ENCODE data around the gene USP53. TPM values are rescaled to one million over a fixed set of nuclear protein-coding genes. Genes with fewer than 3 reads are reported as not detected.
A peak's percentile ranks its signal among the peaks of the same experiment; 100 is the strongest.

The USP53 gene
- total and polyA plus RNA-seq, 3 donors from 2014 or later = 13.1 to 48.1 (median 46.9) TPM

DNA sequence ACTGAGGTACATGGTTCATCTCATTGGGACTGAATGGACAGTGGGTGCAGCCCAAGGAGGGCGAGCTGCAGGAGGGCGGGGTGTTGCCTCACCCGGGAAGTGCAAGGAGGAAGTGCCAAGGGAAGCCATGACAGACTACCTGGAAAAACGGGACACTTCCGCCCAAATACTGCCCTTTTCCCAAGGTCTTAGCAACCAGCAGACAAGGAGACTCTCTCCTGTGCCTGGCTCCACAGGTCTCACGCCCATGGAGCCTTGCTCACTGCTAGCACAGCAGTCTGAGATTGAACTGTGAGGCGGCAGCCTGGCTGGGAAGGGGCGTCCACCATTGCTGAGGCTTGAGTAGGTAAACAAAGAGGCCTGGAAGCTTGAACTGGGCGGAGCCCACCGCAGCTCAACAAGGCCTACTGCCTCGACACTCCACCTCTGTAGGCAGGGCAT is 14.7 kb upstream of the USP53 start:
- DNase-seq = no peak
- no peaks in the 10 kb centered on the region for H3K4me1 ChIP-seq
- TF ChIP-seq, protein P1, sequence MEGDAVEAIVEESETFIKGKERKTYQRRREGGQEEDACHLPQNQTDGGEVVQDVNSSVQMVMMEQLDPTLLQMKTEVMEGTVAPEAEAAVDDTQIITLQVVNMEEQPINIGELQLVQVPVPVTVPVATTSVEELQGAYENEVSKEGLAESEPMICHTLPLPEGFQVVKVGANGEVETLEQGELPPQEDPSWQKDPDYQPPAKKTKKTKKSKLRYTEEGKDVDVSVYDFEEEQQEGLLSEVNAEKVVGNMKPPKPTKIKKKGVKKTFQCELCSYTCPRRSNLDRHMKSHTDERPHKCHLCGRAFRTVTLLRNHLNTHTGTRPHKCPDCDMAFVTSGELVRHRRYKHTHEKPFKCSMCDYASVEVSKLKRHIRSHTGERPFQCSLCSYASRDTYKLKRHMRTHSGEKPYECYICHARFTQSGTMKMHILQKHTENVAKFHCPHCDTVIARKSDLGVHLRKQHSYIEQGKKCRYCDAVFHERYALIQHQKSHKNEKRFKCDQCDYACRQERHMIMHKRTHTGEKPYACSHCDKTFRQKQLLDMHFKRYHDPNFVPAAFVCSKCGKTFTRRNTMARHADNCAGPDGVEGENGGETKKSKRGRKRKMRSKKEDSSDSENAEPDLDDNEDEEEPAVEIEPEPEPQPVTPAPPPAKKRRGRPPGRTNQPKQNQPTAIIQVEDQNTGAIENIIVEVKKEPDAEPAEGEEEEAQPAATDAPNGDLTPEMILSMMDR (IDR thresholded peaks at IDR 0.05) = no peak
- no peak for TF ChIP-seq POLR2A (IDR thresholded peaks at IDR 0.05)
- intact Hi-C loops (cut with DNase I; ENCODE audit: low total_unique reads) = no loop called here
- H3K9me3 ChIP-seq = no peaks in the 10 kb centered on the region
- WGBS, 2 donors = 92 to 94% methylated on average over 8 to 11 of the region's 11 CpGs
- H3K27ac ChIP-seq = no peak overlapping the region
- no peaks in the 10 kb centered on the region for H3K27me3 ChIP-seq
- no peaks in the 10 kb centered on the region for H3K36me3 ChIP-seq (ENCODE audit: low read depth, missing control alignments)
- H3K4me3 ChIP-seq = no peak overlapping the region

- peaks cover 25% of the 10 kb centered on the region for H3K4me1 ChIP-seq
- H3K36me3 ChIP-seq (ENCODE audit: low read depth, missing control alignments) = no peaks in the 10 kb centered on the region
- no peaks in the 10 kb centered on the region for H3K27me3 ChIP-seq
- H3K9me3 ChIP-seq = no peaks in the 10 kb centered on the region
- no peak for DNase-seq
- H3K4me3 ChIP-seq = no peak overlapping the region
- peak overlapping the region in 1 of 2 donors; percentile 42 for H3K27ac ChIP-seq
- intact Hi-C loops (cut with DNase I; ENCODE audit: low total_unique reads) = no loop called here
- 55 to 57% methylated on average over 4 of the region's 4 CpGs for WGBS, 2 donors
- TF ChIP-seq, protein P1 (IDR thresholded peaks at IDR 0.05) = no peak
- TF ChIP-seq POLR2A (IDR thresholded peaks at IDR 0.05) = no peak
These were observed 7.6 kb upstream of the USP53 start for GRCh38 chr4:119204916-119205315.

DNA sequence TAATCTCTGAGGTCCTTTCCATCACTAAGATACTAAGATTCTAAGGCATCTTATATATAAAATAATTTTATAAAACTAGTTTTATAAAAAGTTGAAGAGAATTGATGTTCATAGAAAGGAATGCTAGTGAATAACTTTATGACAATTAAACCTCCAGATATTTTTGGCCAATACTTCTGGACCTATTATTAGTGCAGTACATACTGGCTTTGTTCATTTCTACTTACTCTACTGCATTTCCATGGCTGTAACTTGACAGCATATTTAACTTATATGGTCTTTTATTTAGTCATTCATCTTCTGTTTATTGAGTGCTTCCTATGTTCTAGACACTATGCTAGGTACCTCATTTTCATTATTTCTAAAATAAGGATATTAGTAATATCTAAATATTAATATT is 6.8 kb upstream of the USP53 start:
- intact Hi-C loops (cut with DNase I; ENCODE audit: low total_unique reads) = no loop called here
- Histone ChIP-seq H3K4me3 (no peak overlapping the region), H3K9me3 (no peaks in the 10 kb centered on the region), H3K27me3 (no peaks in the 10 kb centered on the region), H3K27ac (peak overlapping the region in 1 of 2 donors; percentile 48), H3K4me1 (peaks cover 25% of the 10 kb centered on the region), H3K36me3 (ENCODE audit: low read depth, missing control alignments) (no peaks in the 10 kb centered on the region)
- DNase-seq = no peak
- TF ChIP-seq, protein P1 (IDR thresholded peaks at IDR 0.05) = no peak
- no peak for TF ChIP-seq POLR2A (IDR thresholded peaks at IDR 0.05)

- intact Hi-C loops (cut with DNase I; ENCODE audit: low total_unique reads) = no loop called here
- peak overlapping the region in 1 of 2 donors; percentile 48 for H3K27ac ChIP-seq
- H3K4me3 ChIP-seq = no peak overlapping the region
- H3K9me3 ChIP-seq = no peaks in the 10 kb centered on the region
- no peaks in the 10 kb centered on the region for H3K27me3 ChIP-seq
- peaks cover 25% of the 10 kb centered on the region for H3K4me1 ChIP-seq
- 27 to 41% methylated on average over 1 of the region's 1 CpG for WGBS, 2 donors
- H3K36me3 ChIP-seq (ENCODE audit: low read depth, missing control alignments) = no peaks in the 10 kb centered on the region
- DNase-seq = no peak
- TF ChIP-seq, protein P1 (IDR thresholded peaks at IDR 0.05) = no peak
- TF ChIP-seq POLR2A (IDR thresholded peaks at IDR 0.05) = no peak
These were observed 6.3 kb upstream of the USP53 start for GRCh38 chr4:119206178-119206577.

DNA sequence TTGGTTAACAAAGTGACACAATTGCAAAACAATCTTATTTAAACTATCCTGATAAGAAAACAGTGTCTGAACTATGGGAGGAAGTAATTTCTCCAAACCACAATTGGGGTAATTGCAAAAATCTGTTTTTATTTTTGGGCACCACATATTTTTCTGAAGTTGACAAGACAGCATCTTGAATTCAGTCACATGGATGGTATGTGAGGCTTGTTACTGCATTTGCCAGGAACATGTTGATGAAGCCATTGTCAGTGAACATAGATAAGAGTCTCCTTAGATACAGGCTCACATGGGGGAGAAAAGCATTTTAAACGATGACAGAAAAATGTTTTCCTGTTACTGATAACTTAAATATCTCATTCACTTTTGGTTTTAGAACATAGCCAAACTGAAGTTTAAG is 5.5 kb upstream of the USP53 start:
- Histone ChIP-seq H3K27ac (peak overlapping the region in 1 of 2 donors; percentile 48), H3K4me3 (no peak overlapping the region), H3K36me3 (ENCODE audit: low read depth, missing control alignments) (no peaks in the 10 kb centered on the region), H3K4me1 (peaks cover 25% of the 10 kb centered on the region), H3K27me3 (no peaks in the 10 kb centered on the region), H3K9me3 (no peaks in the 10 kb centered on the region)
- DNase-seq = no peak
- WGBS, 2 donors = 33 to 38% methylated on average over 1 of the region's 1 CpG
- intact Hi-C loops (cut with DNase I; ENCODE audit: low total_unique reads) = no loop called here
- TF ChIP-seq, protein P1 (IDR thresholded peaks at IDR 0.05) = no peak
- TF ChIP-seq POLR2A (IDR thresholded peaks at IDR 0.05) = no peak

Measured in testis (tissue), 3 donors.